ENCODE results near the gene CAMK1D. TPM values are rescaled to one million over a fixed set of nuclear protein-coding genes. Genes with fewer than 3 reads are reported as not detected.
A peak's percentile ranks its signal among the peaks of the same experiment; 100 is the strongest.

CAMK1D gene
- total RNA-seq, 1 donor from 2014 or later: 7.4 TPM

- no peak overlapping the region for H3K4me3 Mint-ChIP-seq
- no peak overlapping the region for H3K27ac Mint-ChIP-seq
- no peak for DNase-seq (ENCODE audit: low spot score)
- H3K4me1 Mint-ChIP-seq (ENCODE audit: low read depth): peaks cover 5% of the 10 kb centered on the region
- no peaks in the 10 kb centered on the region for H3K27me3 Mint-ChIP-seq (ENCODE audit: insufficient read depth)
- H3K36me3 Mint-ChIP-seq (ENCODE audit: low read depth): peaks cover 8% of the 10 kb centered on the region
- peaks cover 21% of the 10 kb centered on the region for H3K9me3 Mint-ChIP-seq
- intact Hi-C loops (cut with micrococcal nuclease): no loop called here
Measured at GRCh38 chr10:12577610-12578009, 228.3 kb downstream of the CAMK1D start.

- DNase-seq (ENCODE audit: low spot score): no peak
- Mint-ChIP-seq H3K27me3 (ENCODE audit: insufficient read depth) (no peaks in the 10 kb centered on the region), H3K36me3 (ENCODE audit: low read depth) (peaks cover 8% of the 10 kb centered on the region), H3K9me3 (peaks cover 22% of the 10 kb centered on the region), H3K27ac (no peak overlapping the region), H3K4me1 (ENCODE audit: low read depth) (peaks cover 6% of the 10 kb centered on the region), H3K4me3 (no peak overlapping the region)
- intact Hi-C loops (cut with micrococcal nuclease): no loop called here
Measured at GRCh38 chr10:12579954-12580858, 230.9 kb downstream of the CAMK1D start.

- Mint-ChIP-seq H3K4me3 (no peak overlapping the region), H3K27ac (no peak overlapping the region), H3K36me3 (ENCODE audit: low read depth) (peaks cover 6% of the 10 kb centered on the region), H3K27me3 (ENCODE audit: insufficient read depth) (no peaks in the 10 kb centered on the region), H3K9me3 (peaks cover 16% of the 10 kb centered on the region), H3K4me1 (ENCODE audit: low read depth) (peaks cover 42% of the 10 kb centered on the region)
- DNase-seq (ENCODE audit: low spot score): no peak
- intact Hi-C loops (cut with micrococcal nuclease): no loop called here
Measured at GRCh38 chr10:12583891-12584595, 234.7 kb downstream of the CAMK1D start.

GRCh38 chr10:12586741-12587140 lies 237.4 kb downstream of the CAMK1D start:
- Mint-ChIP-seq H3K4me1 (ENCODE audit: low read depth) (peaks cover 62% of the 10 kb centered on the region), H3K27ac (peak overlapping the region; percentile 64), H3K9me3 (peaks cover 13% of the 10 kb centered on the region), H3K4me3 (peak overlapping the region; percentile 41), H3K27me3 (ENCODE audit: insufficient read depth) (no peaks in the 10 kb centered on the region), H3K36me3 (ENCODE audit: low read depth) (peaks cover 5% of the 10 kb centered on the region)
- no peak for DNase-seq (ENCODE audit: low spot score)
- intact Hi-C loops (cut with micrococcal nuclease): no loop called here

GRCh38 chr10:12587451-12587888 lies 238.1 kb downstream of the CAMK1D start:
- intact Hi-C loops (cut with micrococcal nuclease): no loop called here
- no peak for DNase-seq (ENCODE audit: low spot score)
- peaks cover 8% of the 10 kb centered on the region for H3K9me3 Mint-ChIP-seq

GRCh38 chr10:12588091-12588860 lies 238.9 kb downstream of the CAMK1D start:
- DNase-seq (ENCODE audit: low spot score): peak; percentile 32
- peak overlapping the region; percentile 90 for H3K27ac Mint-ChIP-seq
- intact Hi-C loops (cut with micrococcal nuclease): no loop called here

More at GRCh38 chr10:12587451-12587888, 238.1 kb downstream of the CAMK1D start:
- peak overlapping the region; percentile 18 for H3K27ac Mint-ChIP-seq
- peaks cover 68% of the 10 kb centered on the region for H3K4me1 Mint-ChIP-seq (ENCODE audit: low read depth)
- peak overlapping the region; percentile 75 for H3K4me3 Mint-ChIP-seq
- peaks cover 5% of the 10 kb centered on the region for H3K36me3 Mint-ChIP-seq (ENCODE audit: low read depth)
- H3K27me3 Mint-ChIP-seq (ENCODE audit: insufficient read depth): no peaks in the 10 kb centered on the region

GRCh38 chr10:12589291-12589690 lies 239.9 kb downstream of the CAMK1D start:
- no peak for DNase-seq (ENCODE audit: low spot score)
- intact Hi-C loops (cut with micrococcal nuclease): no loop called here
- H3K27me3 Mint-ChIP-seq (ENCODE audit: insufficient read depth): no peaks in the 10 kb centered on the region
- no peak overlapping the region for H3K27ac Mint-ChIP-seq
- H3K4me3 Mint-ChIP-seq: no peak overlapping the region
- H3K4me1 Mint-ChIP-seq (ENCODE audit: low read depth): peaks cover 86% of the 10 kb centered on the region
- H3K36me3 Mint-ChIP-seq (ENCODE audit: low read depth): peaks cover 9% of the 10 kb centered on the region
- H3K9me3 Mint-ChIP-seq: peaks cover 7% of the 10 kb centered on the region

More at GRCh38 chr10:12588091-12588860, 238.9 kb downstream of the CAMK1D start:
- Mint-ChIP-seq H3K4me1 (ENCODE audit: low read depth) (peaks cover 76% of the 10 kb centered on the region), H3K9me3 (peaks cover 7% of the 10 kb centered on the region), H3K36me3 (ENCODE audit: low read depth) (peaks cover 7% of the 10 kb centered on the region), H3K4me3 (peak overlapping the region; percentile 75), H3K27me3 (ENCODE audit: insufficient read depth) (no peaks in the 10 kb centered on the region)

GRCh38 chr10:12589791-12590190 lies 240.4 kb downstream of the CAMK1D start:
- no peak overlapping the region for H3K27ac Mint-ChIP-seq
- H3K4me3 Mint-ChIP-seq: no peak overlapping the region
- no peaks in the 10 kb centered on the region for H3K27me3 Mint-ChIP-seq (ENCODE audit: insufficient read depth)
- H3K36me3 Mint-ChIP-seq (ENCODE audit: low read depth): peaks cover 14% of the 10 kb centered on the region
- intact Hi-C loops (cut with micrococcal nuclease): loop anchor here (2.0 to 5.0 kb wide), 4 partner anchors 15 to 327 kb away; partner anchors contain the start of gene CAMK1D
- peaks cover 11% of the 10 kb centered on the region for H3K9me3 Mint-ChIP-seq
- DNase-seq (ENCODE audit: low spot score): no peak
- H3K4me1 Mint-ChIP-seq (ENCODE audit: low read depth): peaks cover 91% of the 10 kb centered on the region

GRCh38 chr10:12590675-12591659 lies 241.6 kb downstream of the CAMK1D start:
- Mint-ChIP-seq H3K4me1 (ENCODE audit: low read depth) (peaks cover 95% of the 10 kb centered on the region), H3K27ac (peak overlapping the region; percentile 42), H3K9me3 (peaks cover 13% of the 10 kb centered on the region), H3K27me3 (ENCODE audit: insufficient read depth) (no peaks in the 10 kb centered on the region), H3K36me3 (ENCODE audit: low read depth) (peaks cover 19% of the 10 kb centered on the region), H3K4me3 (no peak overlapping the region)
- intact Hi-C loops (cut with micrococcal nuclease): loop anchor here (2.0 to 5.0 kb wide), 4 partner anchors 14 to 329 kb away; partner anchors contain the start of gene CAMK1D
- DNase-seq (ENCODE audit: low spot score): no peak

GRCh38 chr10:12592967-12593366 lies 243.6 kb downstream of the CAMK1D start:
- no peak overlapping the region for H3K4me3 Mint-ChIP-seq
- H3K27me3 Mint-ChIP-seq (ENCODE audit: insufficient read depth): no peaks in the 10 kb centered on the region
- peaks cover 94% of the 10 kb centered on the region for H3K4me1 Mint-ChIP-seq (ENCODE audit: low read depth)
- DNase-seq (ENCODE audit: low spot score): no peak
- H3K27ac Mint-ChIP-seq: peak overlapping the region; percentile 40
- peaks cover 24% of the 10 kb centered on the region for H3K36me3 Mint-ChIP-seq (ENCODE audit: low read depth)
- intact Hi-C loops (cut with micrococcal nuclease): loop anchor here (5.0 kb wide), 3 partner anchors 119 to 331 kb away; partner anchors contain the start of gene CAMK1D
- peaks cover 23% of the 10 kb centered on the region for H3K9me3 Mint-ChIP-seq

GRCh38 chr10:12594448-12594944 lies 245.1 kb downstream of the CAMK1D start:
- H3K27me3 Mint-ChIP-seq (ENCODE audit: insufficient read depth): no peaks in the 10 kb centered on the region
- intact Hi-C loops (cut with micrococcal nuclease): loop anchor here (1.0 to 5.0 kb wide), 8 partner anchors 11 to 332 kb away; partner anchors contain the start of gene CAMK1D
- H3K36me3 Mint-ChIP-seq (ENCODE audit: low read depth): peaks cover 29% of the 10 kb centered on the region
- H3K4me1 Mint-ChIP-seq (ENCODE audit: low read depth): peaks cover 95% of the 10 kb centered on the region
- peaks cover 26% of the 10 kb centered on the region for H3K9me3 Mint-ChIP-seq
- peak overlapping the region; percentile 90 for H3K27ac Mint-ChIP-seq
- peak overlapping the region; percentile 45 for H3K4me3 Mint-ChIP-seq
- peak; percentile 64 for DNase-seq (ENCODE audit: low spot score)

Data from activated T-helper 1 cell treated with anti-CD3 and anti-CD28 coated beads, Interleukin-12 subunit alpha, Interleukin-12 subunit beta, Interleukin-2, Interleukin-4 antibody, amounts not matched to agents 30 ng/mL and 10 ng/mL and 1 ng/mL, durations not matched to agents 14 hours and 24 hours and 36 hours (primary cell).